ENCODE data around the gene UBE2E1. TPM values are rescaled to one million over a fixed set of nuclear protein-coding genes. Genes with fewer than 3 reads are reported as not detected.
A peak's percentile ranks its signal among the peaks of the same experiment; 100 is the strongest.

The UBE2E1 gene
- total RNA-seq, 4 donors from 2014 or later = 32.6 to 62.5 (median 55.9) TPM

DNA sequence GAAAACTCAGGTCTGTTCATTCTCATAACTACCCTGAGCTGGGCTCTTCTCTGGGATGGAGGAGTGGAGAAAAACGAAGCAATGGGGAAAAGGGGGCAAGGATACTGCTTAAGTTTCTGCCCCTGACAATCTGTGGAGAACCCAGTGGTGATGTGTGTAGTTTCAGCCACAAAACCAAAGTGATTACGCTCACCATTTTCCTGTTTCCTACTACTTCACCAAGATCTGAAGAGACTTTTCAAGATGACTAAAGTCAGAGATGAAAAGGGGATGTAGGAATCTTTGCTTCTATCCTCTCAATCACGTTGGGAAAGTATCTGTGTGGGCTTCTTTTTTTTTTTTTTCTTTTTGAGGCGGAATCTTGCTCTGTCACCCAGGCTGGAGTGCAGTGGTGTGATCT, 8.3 kb upstream of the UBE2E1 start:
- intact Hi-C loops (cut with DNase I; ENCODE audit: low total_unique reads) = no loop called here
- no peak for DNase-seq (ENCODE audit: low spot score in 2 of 2)
- no peak overlapping the region for H3K4me3 ChIP-seq (ENCODE audit: low read depth, poor library complexity, severe bottlenecking)
- no peak for TF ChIP-seq CTCF (IDR thresholded peaks at IDR 0.05)
- no peak for TF ChIP-seq POLR2A (IDR thresholded peaks at IDR 0.05)
- WGBS, 2 donors = 66 to 74% methylated on average over 4 of the region's 4 CpGs

- intact Hi-C loops (cut with DNase I; ENCODE audit: low total_unique reads) = no loop called here
- DNase-seq (ENCODE audit: low spot score in 2 of 2) = no peak
- no peak overlapping the region for H3K4me3 ChIP-seq (ENCODE audit: low read depth, poor library complexity, severe bottlenecking)
- WGBS, 2 donors = 79 to 86% methylated on average over 5 of the region's 5 CpGs
- TF ChIP-seq CTCF (IDR thresholded peaks at IDR 0.05) = no peak
- TF ChIP-seq POLR2A (IDR thresholded peaks at IDR 0.05) = no peak
Measured at GRCh38 chr3:23798456-23798855, 7.3 kb upstream of the UBE2E1 start.

GRCh38 chr3:23798876-23799275, 6.9 kb upstream of the UBE2E1 start:
- no peak for TF ChIP-seq CTCF (IDR thresholded peaks at IDR 0.05)
- no peak for TF ChIP-seq POLR2A (IDR thresholded peaks at IDR 0.05)
- WGBS, 2 donors = 88 to 91% methylated on average over 3 of the region's 3 CpGs
- intact Hi-C loops (cut with DNase I; ENCODE audit: low total_unique reads) = no loop called here
- H3K4me3 ChIP-seq (ENCODE audit: low read depth, poor library complexity, severe bottlenecking) = no peak overlapping the region
- DNase-seq (ENCODE audit: low spot score in 2 of 2) = no peak

GRCh38 chr3:23800731-23801130, 5.0 kb upstream of the UBE2E1 start:
- TF ChIP-seq POLR2A (IDR thresholded peaks at IDR 0.05) (no peak), CTCF (IDR thresholded peaks at IDR 0.05) (no peak)
- intact Hi-C loops (cut with DNase I; ENCODE audit: low total_unique reads) = no loop called here
- H3K4me3 ChIP-seq (ENCODE audit: low read depth, poor library complexity, severe bottlenecking) = no peak overlapping the region
- WGBS, 2 donors = 80 to 82% methylated on average over 3 of the region's 3 CpGs
- DNase-seq (ENCODE audit: low spot score in 2 of 2) = no peak

- TF ChIP-seq POLR2A (IDR thresholded peaks at IDR 0.05) (no peak), CTCF (IDR thresholded peaks at IDR 0.05) (no peak)
- no peak overlapping the region for H3K4me3 ChIP-seq (ENCODE audit: low read depth, poor library complexity, severe bottlenecking)
- intact Hi-C loops (cut with DNase I; ENCODE audit: low total_unique reads) = no loop called here
- WGBS, 2 donors = 75 to 80% methylated on average over 8 of the region's 8 CpGs
- DNase-seq (ENCODE audit: low spot score in 2 of 2) = no peak
Measured at GRCh38 chr3:23804441-23805209, 1.1 kb upstream of the UBE2E1 start.

DNA sequence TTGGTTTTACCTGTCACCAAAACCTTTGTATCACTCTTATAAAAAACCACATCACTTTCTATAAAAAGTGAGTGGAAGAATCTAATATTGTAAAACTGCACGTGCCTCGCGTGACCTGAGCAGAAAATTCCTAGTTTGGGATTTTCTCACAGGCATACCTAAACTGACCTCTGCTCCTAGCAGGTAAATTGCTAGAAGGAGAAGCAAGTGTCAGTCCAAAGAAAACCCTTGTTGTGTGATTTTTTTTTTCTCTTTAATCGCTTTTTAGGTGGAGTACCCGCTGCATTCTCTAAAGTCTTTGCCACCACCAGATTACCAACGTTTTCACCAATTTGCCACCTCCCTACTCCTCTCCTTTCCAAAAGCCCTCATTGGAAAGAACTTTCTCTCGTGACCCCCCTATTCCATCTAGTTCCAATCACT, 534 bp upstream of the UBE2E1 start:
- TF ChIP-seq CTCF (IDR thresholded peaks at IDR 0.05) (no peak), POLR2A (IDR thresholded peaks at IDR 0.05) (no peak)
- intact Hi-C loops (cut with DNase I; ENCODE audit: low total_unique reads) = no loop called here
- WGBS, 2 donors = 44 to 51% methylated on average over 7 of the region's 7 CpGs
- peak overlapping the region; percentile 79 for H3K4me3 ChIP-seq (ENCODE audit: low read depth, poor library complexity, severe bottlenecking)
- no peak for DNase-seq (ENCODE audit: low spot score in 2 of 2)
